GM21825 (cell line): ENCODE data around the gene ALK.

Experiments used
- ATAC-seq: cut with Tn5 transposase; IDR thresholded peaks from one replicate; pipeline ENCODE4 v1.9.1; 2021; ENCODE audit warnings: mild to moderate bottlenecking, moderate library complexity; ENCODE audit not compliant: unreplicated experiment

ALK gene

DNA sequence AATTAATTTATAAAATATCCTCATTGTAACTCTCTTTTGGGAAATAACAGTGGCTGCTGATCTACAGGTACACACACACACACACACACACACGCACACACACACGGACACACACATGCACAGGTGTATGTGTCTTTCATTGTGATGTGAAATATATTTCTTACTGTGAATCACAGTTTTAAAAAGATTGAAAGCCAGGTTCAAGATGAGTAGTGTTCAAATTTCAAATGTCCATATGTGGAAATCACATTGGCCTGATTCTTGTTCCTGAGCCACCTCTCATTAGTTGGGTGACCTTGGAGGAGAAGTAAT, 372.4 kb downstream of the ALK start:
- ATAC-seq: no peak

DNA sequence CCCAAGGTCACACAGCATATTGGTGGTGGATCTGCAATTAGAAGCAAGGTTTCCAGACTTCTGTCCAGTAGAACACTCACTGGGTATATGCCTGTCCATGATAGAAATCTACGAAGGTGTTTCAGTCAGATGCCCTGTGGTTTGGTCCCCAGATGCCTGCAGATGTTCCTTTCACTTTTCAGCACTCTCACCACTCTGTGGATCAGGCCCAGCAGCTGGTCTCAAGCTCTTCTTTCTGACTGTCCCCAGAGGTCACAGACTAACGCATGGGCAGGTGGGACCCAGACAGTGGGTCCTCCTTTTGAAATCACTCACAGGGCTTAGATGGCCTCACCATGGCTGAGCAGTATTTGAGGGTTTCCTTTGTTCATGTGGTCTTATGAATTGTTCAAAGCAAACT, 376.5 kb downstream of the ALK start:
- ATAC-seq: no peak

- no peak for ATAC-seq
Measured at GRCh38 chr2:29544031-29544430, 377.4 kb downstream of the ALK start.

DNA sequence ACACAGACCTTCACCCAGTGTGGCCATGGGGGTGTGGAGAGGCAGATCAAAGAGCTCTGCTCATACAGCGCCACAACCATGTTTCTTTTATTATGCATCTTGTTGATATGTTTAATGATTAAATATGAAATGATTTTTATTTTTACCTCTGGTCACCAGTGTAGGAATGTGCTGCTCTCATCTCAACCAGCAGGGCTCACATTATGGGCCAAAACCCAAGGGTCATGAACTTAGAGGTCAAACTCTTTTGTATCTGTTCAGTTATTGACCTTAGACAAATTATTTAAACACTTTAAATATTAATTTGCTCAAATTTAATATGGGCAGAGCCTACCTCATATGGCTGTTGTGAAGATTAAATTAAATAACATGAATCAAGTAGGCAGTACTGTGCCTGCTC, 386.2 kb downstream of the ALK start:
- no peak for ATAC-seq

DNA sequence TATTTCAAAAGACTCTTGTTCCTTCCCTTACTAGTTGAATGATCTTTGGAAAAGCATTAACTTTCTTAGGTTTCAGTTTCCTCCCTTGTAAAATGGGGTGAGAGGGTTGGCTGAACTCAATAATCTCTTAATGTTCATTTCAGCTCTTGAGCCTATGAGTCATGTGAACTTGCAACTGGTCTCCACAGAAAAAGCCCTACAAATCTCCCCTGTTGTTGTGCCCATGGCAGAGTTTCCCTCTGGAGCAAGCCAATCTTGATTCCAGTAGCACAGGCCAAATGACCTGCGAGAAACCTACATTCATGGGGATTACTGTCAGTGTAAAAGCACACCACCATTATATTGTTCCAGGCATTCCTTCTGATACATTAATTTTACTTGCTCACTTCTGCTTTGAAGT, 388.9 kb downstream of the ALK start:
- ATAC-seq: no peak

GRCh38 chr2:29531626-29532025, 389.8 kb downstream of the ALK start:
- ATAC-seq: no peak

- ATAC-seq: no peak
Measured at GRCh38 chr2:29530281-29530680, 391.1 kb downstream of the ALK start.

DNA sequence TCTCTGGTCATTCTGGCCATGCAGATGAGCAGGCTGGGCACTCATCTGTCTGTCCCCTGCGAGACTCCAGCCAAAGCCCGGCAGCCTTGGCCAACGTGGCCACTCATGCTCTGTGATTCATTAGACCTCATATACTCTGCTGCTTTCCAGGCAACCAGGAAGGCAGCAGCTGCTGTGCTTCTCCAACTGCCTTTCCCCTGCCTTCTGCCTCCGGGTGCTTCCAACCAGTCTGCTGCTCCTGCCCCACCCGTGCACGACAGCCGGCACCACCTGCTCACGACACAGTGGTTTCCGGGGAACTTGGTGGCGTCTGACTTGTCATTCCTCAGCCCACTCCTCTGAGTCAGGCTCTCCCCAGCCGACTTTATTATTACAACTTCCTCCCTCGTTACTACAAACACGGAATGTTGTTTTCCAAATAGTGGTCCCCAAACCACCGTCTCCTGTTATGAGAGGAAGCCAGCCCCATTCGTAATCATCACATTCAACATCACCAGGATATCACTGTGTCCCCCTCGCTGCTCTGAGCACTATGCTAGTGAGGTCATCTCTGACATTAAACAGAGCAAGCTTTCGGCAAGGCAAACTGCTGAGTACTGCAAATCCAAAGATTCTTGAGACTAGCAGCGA, 392.4 kb downstream of the ALK start:
- no peak for ATAC-seq

GRCh38 chr2:29528371-29528770, 393.0 kb downstream of the ALK start:
- ATAC-seq: no peak

DNA sequence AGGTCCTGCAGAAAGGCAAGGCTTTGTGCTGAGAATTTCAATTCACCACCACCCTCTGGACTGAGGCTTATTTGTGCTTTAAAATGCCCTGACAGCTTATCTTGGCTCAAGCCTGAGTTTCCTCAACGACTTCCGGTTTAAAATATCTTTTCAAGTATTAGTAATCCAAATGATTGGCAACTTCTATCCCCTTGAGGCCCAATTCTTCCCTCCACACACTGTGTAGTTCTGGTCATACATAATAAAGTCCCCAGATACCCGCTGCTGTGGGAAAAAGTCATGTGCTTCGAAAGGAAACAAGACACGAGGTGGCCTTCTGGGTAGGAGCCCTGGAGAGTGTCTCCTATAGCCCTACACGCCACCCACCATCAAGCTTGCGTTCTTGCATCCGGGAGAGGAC, 393.4 kb downstream of the ALK start:
- ATAC-seq: no peak

- no peak for ATAC-seq
Measured at GRCh38 chr2:29526587-29527586, 394.5 kb downstream of the ALK start.

- ATAC-seq: no peak
Measured at GRCh38 chr2:29525921-29526320, 395.5 kb downstream of the ALK start.

DNA sequence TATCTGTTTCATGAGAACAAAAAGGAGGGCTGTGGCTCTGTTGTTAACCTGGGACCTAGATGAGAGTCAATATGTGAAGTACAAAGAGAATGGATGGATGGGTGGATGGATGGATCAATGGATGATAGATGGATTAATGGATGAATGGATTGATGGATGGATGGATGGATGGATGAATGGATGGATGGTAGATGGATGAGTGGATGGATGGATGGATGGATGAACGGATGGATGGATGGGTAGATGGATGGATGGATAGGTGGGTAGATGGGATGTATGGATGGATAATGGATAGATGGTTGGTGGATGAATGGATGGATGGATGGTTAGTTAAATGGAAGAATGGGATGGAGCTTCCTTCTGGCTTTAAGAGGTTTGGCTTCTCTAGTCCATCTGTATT, 396.7 kb downstream of the ALK start:
- no peak for ATAC-seq

GRCh38 chr2:29522951-29523669, 398.3 kb downstream of the ALK start:
- no peak for ATAC-seq

DNA sequence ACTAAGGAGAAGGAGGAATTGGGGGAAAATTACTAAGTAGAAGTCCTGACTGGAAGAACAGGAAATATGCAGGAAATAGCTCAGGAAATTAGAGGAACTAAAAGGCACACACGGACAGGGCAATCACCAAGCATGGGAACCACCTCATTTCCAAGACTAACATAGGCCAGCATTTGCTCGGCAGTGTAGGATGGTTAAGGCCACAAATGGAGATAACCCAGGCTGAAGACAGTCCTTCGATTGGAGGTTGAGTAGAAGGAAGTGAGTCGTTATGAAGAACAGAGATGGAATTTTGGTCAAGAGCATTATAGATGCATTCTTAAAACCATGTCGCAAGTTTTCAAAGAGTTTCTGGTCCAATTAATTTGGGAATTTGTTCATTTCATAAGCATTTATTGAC, 401.4 kb downstream of the ALK start:
- ATAC-seq: no peak

DNA sequence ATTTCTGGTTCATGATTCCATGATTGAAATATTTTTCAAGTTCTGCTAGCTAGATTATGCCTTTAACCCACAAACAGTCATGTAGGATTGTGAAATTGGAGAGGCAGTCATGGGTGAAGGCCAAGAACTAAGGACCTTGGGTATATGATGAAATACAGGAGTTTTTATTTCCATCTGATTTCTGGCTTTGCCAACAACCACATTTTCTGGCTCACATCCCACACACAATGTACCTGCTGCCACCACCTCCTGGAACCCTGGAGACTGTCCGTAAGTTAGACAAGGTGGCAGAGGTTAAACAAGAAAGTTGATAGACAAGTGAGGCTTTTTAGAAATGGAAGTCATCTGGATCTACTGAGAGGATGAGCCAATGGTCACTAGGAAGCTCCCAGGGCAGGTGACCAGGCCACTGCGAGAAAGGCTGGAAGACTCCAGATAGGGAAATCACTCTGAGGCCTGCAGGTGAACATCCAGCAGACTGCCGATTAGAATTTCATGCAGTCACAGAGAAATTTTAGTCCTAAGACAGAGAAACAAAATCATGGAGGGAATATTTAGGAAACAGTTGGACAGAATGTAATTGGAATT, 402.0 kb downstream of the ALK start:
- no peak for ATAC-seq

DNA sequence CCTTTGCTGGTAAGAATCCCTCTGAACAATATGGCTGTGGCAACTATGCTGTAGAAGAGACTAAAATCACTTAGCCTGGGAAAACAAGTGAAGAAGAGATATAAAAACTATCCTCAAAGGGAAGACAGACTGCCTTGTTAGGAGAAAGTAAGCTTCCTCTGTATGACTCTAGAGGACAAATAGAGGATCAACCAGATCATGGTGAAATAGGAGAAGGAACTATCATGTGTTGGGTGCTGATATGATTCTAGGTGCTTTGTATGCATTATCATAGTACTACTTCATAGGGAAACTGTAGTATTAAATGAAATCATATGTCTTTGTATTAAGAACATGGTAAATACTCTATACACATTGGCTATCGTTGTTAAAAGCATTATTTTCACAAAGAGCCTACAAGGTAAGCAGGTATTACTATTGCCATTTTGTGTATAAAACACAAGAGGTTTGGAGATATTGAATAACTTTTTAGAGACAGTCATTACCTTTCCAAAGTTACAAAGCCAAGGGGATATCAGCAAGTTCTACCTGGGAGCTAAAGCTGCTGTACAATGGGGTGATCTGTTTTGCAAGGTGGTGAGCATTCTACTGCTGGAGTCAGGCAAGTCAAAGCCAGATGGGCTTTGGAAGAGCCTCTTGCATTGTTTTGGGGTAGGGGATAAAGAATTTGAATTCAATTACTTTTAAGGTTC, 402.6 kb downstream of the ALK start:
- ATAC-seq: no peak

DNA sequence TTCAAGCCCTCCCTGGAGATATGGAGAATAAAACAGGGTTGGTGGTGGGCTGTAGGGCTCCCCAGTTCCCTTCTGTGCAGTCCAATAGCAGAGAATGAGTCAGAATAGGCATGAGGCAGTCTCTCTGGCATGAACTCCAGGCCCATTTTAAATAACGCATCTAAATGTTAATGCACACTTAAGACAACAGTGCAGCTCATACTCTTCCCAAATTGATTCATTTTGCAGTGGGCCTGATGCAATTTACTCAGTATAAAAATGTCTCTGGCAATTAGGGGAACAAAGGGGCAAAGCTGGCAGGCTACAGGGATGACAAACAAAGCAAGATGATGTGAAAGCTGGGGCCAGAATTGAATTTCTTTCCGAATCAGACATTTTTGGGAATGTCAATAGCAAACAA, 403.4 kb downstream of the ALK start:
- no peak for ATAC-seq

DNA sequence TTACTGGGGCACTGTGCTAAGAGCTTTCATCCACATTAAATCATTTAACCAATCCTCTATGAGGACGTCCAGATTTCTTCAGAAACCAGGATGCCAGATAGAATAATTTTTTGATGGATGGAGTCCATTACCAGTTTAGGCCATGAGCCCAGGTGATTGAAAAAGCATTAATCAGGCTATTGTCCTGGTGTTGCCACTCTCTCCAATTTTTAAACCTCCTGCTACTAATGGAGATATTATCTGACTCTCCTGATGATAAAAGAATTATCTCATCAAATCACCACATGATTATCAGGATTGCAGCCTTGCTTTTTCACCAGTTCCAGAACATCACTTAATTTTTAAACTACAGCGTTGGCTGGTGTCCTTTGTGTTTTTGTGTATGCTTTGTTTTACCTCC, 404.0 kb downstream of the ALK start:
- no peak for ATAC-seq

DNA sequence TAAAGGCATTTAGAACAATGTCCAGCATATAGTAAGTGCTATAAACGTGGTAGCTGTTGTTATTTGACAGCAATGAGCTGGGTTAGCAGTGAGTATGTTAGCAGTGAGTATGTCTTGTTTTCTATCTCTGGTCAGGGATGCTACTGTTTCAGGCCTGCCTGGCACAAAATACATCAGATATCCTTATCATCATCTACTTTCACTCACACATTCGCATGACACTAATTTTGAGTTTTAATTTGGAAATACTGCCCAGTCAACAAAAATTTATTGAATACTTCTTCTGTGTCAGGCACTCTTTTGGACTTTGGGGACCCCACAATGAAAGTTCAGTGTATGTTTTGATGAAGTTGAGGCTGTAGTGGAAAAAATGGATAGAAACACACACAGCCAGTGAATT, 404.6 kb downstream of the ALK start:
- no peak for ATAC-seq

GRCh38 chr2:29509878-29510277, 411.5 kb downstream of the ALK start:
- ATAC-seq: no peak
